GM12874 (cell line): Measurements from ENCODE around the gene DLG1.

Source experiments
- CTCF ChIP-seq: IDR thresholded peaks from 2 replicates; pipeline ENCODE4 v1.5.1; 2011; ENCODE audit warnings: low read depth, mild to moderate bottlenecking, control low read depth, low read length, moderate library complexity; ENCODE audit not compliant: insufficient read depth

Gene DLG1

GRCh38 chr3:197181741-197182140 lies 116.7 kb downstream of the DLG1 start:
- no peak for TF ChIP-seq CTCF

GRCh38 chr3:197178998-197179397 lies 119.4 kb downstream of the DLG1 start:
- no peak for TF ChIP-seq CTCF

- no peak for TF ChIP-seq CTCF
These were observed 122.9 kb downstream of the DLG1 start for GRCh38 chr3:197175503-197175902.

GRCh38 chr3:197174927-197175326 lies 123.5 kb downstream of the DLG1 start:
- TF ChIP-seq CTCF: no peak

- no peak for TF ChIP-seq CTCF
These were observed 124.8 kb downstream of the DLG1 start for GRCh38 chr3:197173620-197174019.

GRCh38 chr3:197171481-197172067 lies 126.8 kb downstream of the DLG1 start:
- TF ChIP-seq CTCF: no peak

- no peak for TF ChIP-seq CTCF
These were observed 129.4 kb downstream of the DLG1 start for GRCh38 chr3:197169028-197169427.
